AG10803 (cell line): ENCODE measurements around the gene GNAL.

Experiments
- DNase-seq: peaks from one replicate; pipeline ENCODE4 v3.0.0; 2010; ENCODE audit warnings: low read depth
- H3K4me3 ChIP-seq: 2 replicates; pipeline ENCODE4 v1.5.1; 2011; ENCODE audit warnings: mild to moderate bottlenecking, low read length, control low read depth
- CTCF ChIP-seq: conservative IDR thresholded peaks from 2 replicates; pipeline ENCODE4 v1.5.1; 2011; ENCODE audit warnings: mild to moderate bottlenecking, low read length, control low read depth, inconsistent platforms

GNAL gene

GRCh38 chr18:11792632-11793031 is 103.6 kb downstream of the GNAL start:
- DNase-seq: no peak
- no peak for TF ChIP-seq CTCF
- H3K4me3 ChIP-seq: no peak overlapping the region

DNA sequence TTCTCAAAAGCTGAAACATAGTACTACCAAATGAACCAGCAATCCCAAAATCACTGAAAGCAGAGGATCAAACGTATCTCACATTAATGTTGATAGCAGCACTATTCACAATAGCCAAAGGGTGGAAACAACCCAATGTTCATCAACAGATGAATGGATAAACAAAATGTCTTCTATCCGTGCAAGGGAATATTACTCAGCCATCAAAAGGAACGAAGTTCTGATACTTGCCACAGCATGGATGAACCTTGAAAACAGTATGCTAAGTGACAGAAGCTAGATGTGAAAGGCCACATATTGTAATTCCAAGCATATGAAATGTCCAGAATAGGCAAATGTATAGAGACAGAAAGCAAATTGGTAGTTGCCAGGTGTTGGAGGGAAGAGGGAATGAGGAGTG is 105.1 kb downstream of the GNAL start:
- no peak for DNase-seq
- no peak overlapping the region for H3K4me3 ChIP-seq
- TF ChIP-seq CTCF: no peak

- no peak overlapping the region for H3K4me3 ChIP-seq
Observed at GRCh38 chr18:11795916-11796315, 106.9 kb downstream of the GNAL start.

DNA sequence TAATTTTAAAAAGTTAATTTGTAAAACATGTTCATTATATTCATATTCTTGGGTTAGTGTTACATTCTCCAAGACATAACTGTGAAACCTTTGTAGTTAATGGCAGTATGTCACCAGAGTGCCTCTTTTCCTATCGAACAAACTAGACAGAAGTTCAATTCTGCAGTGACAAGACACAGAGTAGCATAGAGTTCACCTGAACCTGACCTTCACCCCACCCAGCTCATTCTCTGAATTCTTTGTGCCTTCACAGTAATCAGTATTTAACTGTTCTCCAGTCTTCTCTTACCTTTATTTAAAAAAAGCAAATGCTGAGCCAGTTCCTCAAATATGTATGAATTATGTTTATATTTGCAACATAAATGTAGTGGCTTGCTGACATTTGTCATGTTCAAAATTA is 109.2 kb downstream of the GNAL start:
- DNase-seq: no peak
- no peak overlapping the region for H3K4me3 ChIP-seq
- no peak for TF ChIP-seq CTCF

More at GRCh38 chr18:11795916-11796315, 106.9 kb downstream of the GNAL start:
- no peak for TF ChIP-seq CTCF
- no peak for DNase-seq

GRCh38 chr18:11799066-11799465 is 110.0 kb downstream of the GNAL start:
- no peak for TF ChIP-seq CTCF
- H3K4me3 ChIP-seq: no peak overlapping the region
- DNase-seq: no peak

DNA sequence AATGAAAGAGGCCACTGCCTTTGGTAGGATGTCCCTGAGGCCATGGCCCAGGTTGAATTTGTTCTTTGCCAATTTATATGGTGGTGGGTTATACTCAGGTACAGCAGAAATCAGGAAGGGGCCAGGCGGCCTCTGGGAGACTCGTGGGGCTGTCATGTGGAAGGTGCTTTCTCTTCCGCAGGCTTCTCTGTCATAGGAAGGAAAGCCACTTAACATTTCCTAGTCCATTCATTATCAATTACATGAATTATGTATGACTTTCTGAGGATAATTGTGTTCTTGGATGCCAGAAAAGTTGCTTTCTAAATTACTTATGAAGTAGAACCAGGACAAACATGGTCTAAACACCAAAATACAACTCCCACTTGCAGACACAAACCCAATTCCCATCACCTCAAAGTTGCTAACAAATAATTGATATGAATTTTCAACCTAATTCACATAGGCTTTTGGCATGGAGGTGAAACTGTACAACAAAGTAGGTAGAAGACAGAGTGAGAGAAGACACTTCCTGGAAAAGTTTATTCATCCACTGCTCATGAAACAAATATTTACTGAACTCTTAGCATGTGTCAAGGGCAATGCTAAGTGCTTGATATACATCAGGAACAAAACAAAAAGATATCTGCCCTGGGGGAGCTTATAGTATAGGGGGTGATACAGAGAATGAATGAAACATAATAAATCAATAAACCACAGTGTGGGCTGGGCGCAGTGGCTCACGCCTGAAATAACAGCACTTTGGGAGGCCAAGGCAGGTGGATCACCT is 111.7 kb downstream of the GNAL start:
- TF ChIP-seq CTCF: no peak
- DNase-seq: no peak
- H3K4me3 ChIP-seq: no peak overlapping the region

GRCh38 chr18:11801573-11801972 is 112.5 kb downstream of the GNAL start:
- TF ChIP-seq CTCF: no peak
- H3K4me3 ChIP-seq: no peak overlapping the region
- DNase-seq: no peak
